Posterior cingulate gyrus (tissue), 11 donors: Measurements from ENCODE around the gene TEX19.

ENCODE experiments used
- DNase-seq, 10 donors: peaks; one replicate each; pipeline versions ENCODE4 v3.0.0 to v3.0.0-alpha.2; 2020 to 2021; ENCODE audit warnings: mixed read lengths in 3 of 10
- intact Hi-C: fragments of 100-400 bp; cut with DNase I; formaldehyde crosslinking; loops from one replicate; pipeline ENCODE4 v1.15.1; 2023

Gene TEX19

GRCh38 chr17:82358465-82359350, at the start of gene TEX19:
Gene TEX19, plus strand, starts transcription at chr17:82359247. Its CDS starts 2,904 bp downstream, at chr17:82362151.
- intact Hi-C loops: loop anchor here (10.0 kb wide), 1 partner anchor 196 kb away; no protein-coding TSS in a partner anchor
- no peak for DNase-seq

DNA sequence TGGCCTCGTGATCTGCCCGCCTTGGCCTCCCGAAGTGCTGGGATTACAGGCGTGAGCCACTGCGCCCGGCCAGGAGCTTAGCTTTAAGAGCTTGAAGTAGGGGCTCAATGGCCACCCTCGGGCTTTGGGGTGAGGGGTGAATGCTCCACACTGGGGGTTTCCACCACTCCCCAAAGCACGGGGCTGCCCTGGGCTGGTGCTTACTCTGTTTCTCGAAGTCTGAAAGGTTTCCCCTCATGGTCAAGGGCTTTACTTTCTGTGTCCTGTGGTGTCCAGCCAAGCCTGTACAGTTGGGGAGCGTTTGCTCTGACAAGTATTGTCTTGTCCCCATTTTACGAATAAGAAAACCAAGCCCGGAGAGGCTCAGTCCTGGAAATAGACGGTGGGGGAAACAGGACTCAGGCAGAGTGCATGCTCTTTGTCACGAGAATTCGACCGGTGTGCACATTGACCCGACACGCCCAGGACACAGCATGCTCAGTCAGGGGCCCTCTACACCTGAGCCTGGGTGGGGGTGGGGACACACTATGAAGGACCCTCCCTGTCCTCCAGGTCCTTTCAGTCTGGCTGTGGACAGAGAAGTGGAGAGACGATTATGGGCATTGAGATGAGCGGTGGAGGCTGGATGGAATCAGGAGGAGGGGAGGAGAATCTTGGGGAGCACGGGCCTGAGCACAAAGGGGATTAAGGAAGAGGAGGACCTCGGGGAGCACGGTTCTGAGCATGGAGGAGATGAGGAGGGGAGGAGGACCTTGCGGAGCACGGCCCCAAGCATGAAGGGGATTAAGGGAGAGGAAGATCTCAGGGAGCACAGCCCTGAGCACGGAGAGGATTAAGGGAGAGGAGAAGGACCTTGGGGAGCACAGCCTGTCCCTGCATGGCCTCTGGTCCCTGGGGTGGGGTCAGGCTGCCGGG, 49.1 kb upstream of the TEX19 start:
- intact Hi-C loops: no loop called here
- no peak for DNase-seq

DNA sequence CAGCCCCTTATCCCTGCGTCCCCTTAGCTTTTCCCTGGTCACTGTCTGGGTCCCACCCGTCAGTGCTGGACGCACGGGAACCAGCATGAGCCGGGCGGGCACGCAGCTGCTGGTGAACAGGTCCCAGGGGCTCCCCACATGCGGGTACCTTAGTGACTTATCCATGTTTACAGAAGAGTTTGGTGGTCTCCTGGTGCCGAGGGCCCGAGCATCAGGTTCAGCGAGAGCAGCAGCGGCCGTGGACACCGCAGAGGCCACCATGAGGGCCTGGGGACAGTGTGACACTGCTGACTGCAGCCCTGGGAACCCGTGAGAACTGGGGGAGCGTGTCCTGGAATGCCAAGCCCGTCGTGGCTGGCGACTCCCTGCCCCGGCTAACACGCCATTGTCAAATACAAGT, 48.2 kb upstream of the TEX19 start:
- intact Hi-C loops: no loop called here
- DNase-seq: no peak

GRCh38 chr17:82311971-82312370, 47.1 kb upstream of the TEX19 start:
- intact Hi-C loops: no loop called here
- no peak for DNase-seq

DNA sequence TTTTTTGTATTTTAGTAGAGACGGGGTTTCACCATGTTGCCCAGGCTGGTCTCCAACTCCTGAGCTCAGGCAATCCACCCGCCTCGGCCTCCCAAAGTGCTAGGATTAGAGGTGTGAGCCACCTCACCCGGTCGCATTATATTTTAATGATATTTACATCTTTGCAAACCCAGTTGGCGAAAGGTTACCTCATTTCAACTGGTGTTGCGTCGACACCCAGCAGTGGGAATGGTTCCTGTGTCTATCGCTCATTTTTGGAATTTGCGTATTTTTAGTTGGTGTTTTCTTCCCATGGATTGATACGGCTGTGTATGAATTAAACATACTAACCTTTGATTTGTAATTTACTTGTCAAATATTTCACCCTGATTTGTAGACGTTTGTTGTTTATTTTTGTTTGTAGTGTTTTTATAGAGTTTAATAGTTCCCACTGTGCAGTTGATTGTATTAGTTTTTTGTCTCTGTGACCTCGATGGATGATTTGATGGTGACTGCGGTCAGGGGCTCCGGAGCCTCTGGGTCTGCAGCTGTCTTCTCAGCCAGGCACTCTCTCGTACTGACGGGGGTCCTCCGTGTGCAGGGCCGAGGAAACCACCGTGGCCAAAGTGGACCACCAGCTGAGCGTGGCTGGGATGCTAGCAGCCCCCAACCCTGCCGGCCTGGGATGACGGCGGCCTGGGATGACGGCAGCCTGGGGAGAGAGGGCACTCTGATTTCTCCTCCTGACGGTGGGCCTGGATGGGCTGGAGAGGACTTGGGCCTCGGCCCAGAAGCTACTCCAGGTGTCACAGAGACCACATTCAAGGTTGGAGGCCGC, 45.6 kb upstream of the TEX19 start:
- intact Hi-C loops: no loop called here
- no peak for DNase-seq

GRCh38 chr17:82314012-82314726, 44.9 kb upstream of the TEX19 start:
- intact Hi-C loops: no loop called here
- no peak for DNase-seq

- DNase-seq: no peak
- intact Hi-C loops: no loop called here
These were observed 44.1 kb upstream of the TEX19 start for GRCh38 chr17:82314727-82315605.

DNA sequence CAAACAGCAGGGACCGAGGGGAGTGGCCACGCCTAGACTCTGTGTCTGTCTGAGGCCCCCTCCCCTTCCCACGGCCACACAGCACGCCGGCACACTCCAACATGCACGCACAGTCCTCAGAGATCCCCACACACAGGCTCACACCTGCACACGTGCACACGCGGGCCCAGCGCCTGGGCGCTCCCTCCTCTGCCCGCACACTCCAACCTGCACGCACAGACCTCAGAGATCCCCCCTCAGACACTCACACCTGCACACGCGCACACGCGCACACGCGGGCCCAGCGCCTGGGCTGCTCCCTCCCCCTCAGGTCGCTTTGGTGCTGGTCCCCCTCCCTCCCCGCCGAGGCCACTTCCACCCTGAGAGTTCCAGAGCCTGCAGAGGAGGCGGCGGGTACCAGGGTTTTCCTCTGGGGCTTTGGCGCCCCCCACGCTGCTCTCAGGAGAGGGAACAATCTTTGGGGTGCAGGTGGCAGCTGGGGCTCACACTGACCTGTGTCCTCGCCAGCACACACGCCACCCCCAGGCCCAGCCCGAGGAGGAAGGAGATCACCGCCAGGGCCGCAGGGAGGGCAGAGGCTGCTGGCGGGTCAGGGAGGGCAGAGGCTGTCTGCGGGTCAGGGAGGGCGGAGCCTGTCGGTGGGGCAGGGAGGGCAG, 43.2 kb upstream of the TEX19 start:
- DNase-seq: no peak
- intact Hi-C loops: no loop called here

DNA sequence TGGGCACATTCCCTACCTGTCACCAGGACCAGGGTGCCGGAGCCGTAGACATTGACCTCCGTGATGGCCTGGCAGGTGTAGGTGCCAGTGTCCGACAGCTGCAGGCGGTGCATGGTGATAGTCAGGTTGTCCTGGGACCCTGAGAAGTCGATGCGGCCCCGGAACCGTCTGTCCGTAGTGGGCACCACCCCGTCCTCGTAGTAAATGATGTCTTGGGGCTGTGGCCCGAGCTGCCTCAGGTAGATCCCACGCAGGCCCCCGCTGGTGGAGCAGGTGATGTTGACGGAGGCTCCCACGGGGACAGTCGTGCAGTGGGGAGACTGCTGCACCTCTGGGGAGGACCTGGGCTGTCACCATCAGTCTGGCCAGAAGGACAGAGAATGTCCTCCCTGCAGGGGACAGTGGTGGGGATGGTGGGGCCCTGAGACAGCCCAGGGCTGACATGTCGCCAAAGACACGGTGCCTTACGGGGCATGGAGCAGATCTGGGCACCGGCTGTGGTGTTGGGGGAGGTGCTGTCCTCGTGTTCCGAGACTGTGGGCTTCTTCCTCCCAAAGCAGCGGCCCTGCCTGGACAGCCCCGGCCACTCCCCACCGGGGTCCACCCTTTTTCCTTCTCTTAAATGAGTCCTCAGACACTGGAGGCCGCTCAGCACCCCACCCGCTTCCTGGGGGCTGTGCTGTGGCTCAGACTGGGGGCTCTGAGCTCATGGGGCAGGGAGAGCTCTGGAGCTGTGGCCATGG, 42.2 kb upstream of the TEX19 start:
- DNase-seq: no peak
- intact Hi-C loops: no loop called here

DNA sequence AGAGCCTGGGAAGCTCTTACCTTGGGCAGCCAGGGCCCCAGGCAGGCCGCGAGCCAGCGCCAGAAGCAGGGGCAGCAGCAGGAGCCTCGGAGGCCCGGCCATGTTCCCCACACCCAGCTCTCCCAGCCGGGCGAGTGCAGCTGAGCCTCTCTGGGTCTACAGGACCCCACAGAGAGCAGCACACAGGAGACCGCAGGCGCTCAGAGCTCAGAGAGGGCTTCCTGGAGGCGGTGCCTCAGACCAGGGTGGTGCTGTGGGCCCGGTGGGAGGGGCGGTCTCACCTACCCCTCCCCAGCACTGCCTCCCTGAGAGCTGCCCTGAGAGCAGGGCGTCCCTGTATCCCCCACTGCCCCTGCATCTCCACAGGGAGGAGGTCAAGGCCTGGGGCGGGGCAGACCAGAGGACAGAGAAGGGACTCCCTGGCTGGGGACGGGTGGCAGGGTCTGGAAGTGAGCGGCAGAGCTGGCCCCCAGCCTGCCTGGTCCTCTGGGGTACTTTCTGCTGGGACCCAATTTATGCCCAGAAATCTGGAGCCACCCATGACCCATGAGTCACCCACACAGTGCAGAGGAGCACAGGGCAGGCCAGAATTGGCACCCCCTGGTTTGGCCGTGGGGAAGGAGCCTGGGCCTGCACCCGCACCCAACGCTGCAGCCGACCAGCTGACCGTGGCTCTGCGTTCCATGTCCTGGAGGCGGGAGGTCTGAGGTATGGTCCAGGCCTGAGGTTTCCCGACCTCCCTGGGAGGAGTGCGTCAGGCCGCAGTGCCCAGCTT, 41.5 kb upstream of the TEX19 start, which contains the start of gene CD7:
Gene CD7 (minus strand): TSS at position 215 of the 775 bp plus-strand sequence. CDS start 113 bp downstream, at position 102.
- DNase-seq: no peak
- intact Hi-C loops: no loop called here

GRCh38 chr17:82318169-82318498, 40.9 kb upstream of the TEX19 start:
- no peak for DNase-seq
- intact Hi-C loops: no loop called here

- DNase-seq: no peak
- intact Hi-C loops: no loop called here
These were observed 40.1 kb upstream of the TEX19 start for GRCh38 chr17:82318772-82319606.

GRCh38 chr17:82319619-82320062, 39.4 kb upstream of the TEX19 start:
- no peak for DNase-seq
- intact Hi-C loops: loop anchor here (5.0 kb wide), 1 partner anchor 82 kb away; no protein-coding TSS in a partner anchor

- intact Hi-C loops: loop anchor here (5.0 kb wide), 1 partner anchor 83 kb away; no protein-coding TSS in a partner anchor
- no peak for DNase-seq
These were observed 38.8 kb upstream of the TEX19 start for GRCh38 chr17:82320140-82320840.
